Amygdala (tissue), 56 donors: ENCODE measurements around the gene HDAC4.

Experiments
- DNase-seq, 56 donors: peaks; one replicate each; lab custom pipeline; 2025; lab: John Stamatoyannopoulos, UW

Gene HDAC4

GRCh38 chr2:239141021-239141760 lies 259.6 kb downstream of the HDAC4 start:
- no peak for DNase-seq

- no peak for DNase-seq
These were observed 260.3 kb downstream of the HDAC4 start for GRCh38 chr2:239140346-239141020.

GRCh38 chr2:239139566-239139965 lies 261.3 kb downstream of the HDAC4 start:
- DNase-seq: no peak

- no peak for DNase-seq
These were observed 261.7 kb downstream of the HDAC4 start for GRCh38 chr2:239139101-239139500.

GRCh38 chr2:239138610-239139009 lies 262.2 kb downstream of the HDAC4 start:
- no peak for DNase-seq

GRCh38 chr2:239137898-239138283 lies 262.9 kb downstream of the HDAC4 start:
- DNase-seq: no peak

- DNase-seq: no peak
These were observed 263.5 kb downstream of the HDAC4 start for GRCh38 chr2:239137165-239137897.

- DNase-seq: no peak
These were observed 264.1 kb downstream of the HDAC4 start for GRCh38 chr2:239136762-239137161.

GRCh38 chr2:239136203-239136602 lies 264.6 kb downstream of the HDAC4 start:
- no peak for DNase-seq

- DNase-seq: no peak
These were observed 265.3 kb downstream of the HDAC4 start for GRCh38 chr2:239135531-239135930.

- no peak for DNase-seq
These were observed 266.8 kb downstream of the HDAC4 start for GRCh38 chr2:239133945-239134570.

GRCh38 chr2:239132786-239133185 lies 268.0 kb downstream of the HDAC4 start:
- no peak for DNase-seq

GRCh38 chr2:239132156-239132709 lies 268.6 kb downstream of the HDAC4 start:
- DNase-seq: peak in 14 of 56 donors; percentile 32 to 64 (median 48)

GRCh38 chr2:239131521-239131920 lies 269.3 kb downstream of the HDAC4 start:
- peak in 47 of 56 donors; percentile 26 to 87 (median 63) for DNase-seq

- no peak for DNase-seq
These were observed 270.0 kb downstream of the HDAC4 start for GRCh38 chr2:239130786-239131325.

- no peak for DNase-seq
These were observed 270.8 kb downstream of the HDAC4 start for GRCh38 chr2:239130041-239130440.

- no peak for DNase-seq
These were observed 271.5 kb downstream of the HDAC4 start for GRCh38 chr2:239129147-239129920.

- no peak for DNase-seq
These were observed 272.1 kb downstream of the HDAC4 start for GRCh38 chr2:239128706-239129105.

- DNase-seq: no peak
These were observed 273.3 kb downstream of the HDAC4 start for GRCh38 chr2:239127513-239127912.
